NB4 (cell line): ENCODE data around the gene DHX34.

Experiments
- CTCF ChIP-seq: IDR thresholded peaks from one replicate; pipeline ENCODE4 v1.5.1; 2012; ENCODE audit warnings: low read depth, low read length
- MYC ChIP-seq: IDR thresholded peaks from 2 replicates; pipeline ENCODE4 v1.6.1; 2011; ENCODE audit warnings: low read depth, low read length
- POLR2A ChIP-seq: IDR thresholded peaks from 2 replicates; pipeline ENCODE4 v1.6.1; 2011; ENCODE audit warnings: mild to moderate bottlenecking; ENCODE audit not compliant: insufficient read length; ENCODE audit errors: extremely low read depth

DNA sequence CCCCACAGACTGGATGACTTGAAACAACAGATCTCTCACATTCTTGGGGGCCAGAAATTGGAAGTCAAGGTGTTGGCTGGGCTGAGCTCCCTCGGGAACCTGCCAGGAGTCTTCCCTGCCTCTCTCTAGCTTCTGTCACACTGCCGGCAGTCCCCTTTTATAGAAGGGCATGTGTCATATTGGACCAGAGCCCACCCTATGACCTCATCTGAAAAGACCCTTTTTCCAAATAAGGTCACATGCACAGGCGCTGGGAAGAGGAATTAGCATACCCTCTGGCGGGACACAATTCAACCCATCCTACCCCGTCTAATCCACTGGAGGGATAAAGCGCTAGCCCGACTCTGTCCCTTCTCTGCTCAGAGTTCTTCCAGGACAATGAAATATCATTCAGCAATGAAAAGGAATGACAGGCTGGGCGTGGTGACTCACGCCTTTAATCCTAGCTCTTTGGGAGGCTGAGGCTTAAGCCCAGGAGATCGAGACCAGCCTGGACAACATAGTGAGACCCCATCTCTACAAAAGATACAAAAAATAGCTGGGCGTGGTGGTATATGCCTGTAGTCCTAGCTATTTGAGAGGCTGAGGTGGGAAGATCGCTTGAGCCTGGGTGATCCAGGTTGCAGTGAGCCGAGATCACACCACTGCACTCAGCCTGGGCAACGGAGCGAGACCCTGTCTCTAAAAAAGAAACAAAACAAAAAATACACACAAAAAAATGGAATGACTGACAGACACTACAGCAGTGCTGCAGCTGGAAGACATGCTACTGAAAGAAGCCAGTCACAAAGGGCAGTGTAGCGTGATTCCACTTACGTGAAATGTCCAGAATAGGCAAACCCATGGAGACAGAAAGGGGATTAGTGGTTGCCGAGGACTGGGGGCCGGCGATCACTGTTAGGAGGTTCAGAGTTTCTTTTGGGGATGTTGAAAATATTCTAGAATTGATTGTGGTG is 41.7 kb downstream of the DHX34 start:
- TF ChIP-seq CTCF (no peak), POLR2A (no peak), MYC (peak; percentile 40)
